Sigmoid colon (tissue), 4 donors: Measurements from ENCODE around the gene PRICKLE3.

Experiments used
- CTCF ChIP-seq, 4 experiments: fragments of 450-650 bp in 3 of 4; fragments of 200-600 bp in 1 of 4; IDR thresholded peaks; one replicate each; pipeline ENCODE4 v1.5.1; 2016 to 2019; ENCODE audit warnings: antibody characterized with exemption in 4 of 4, mild to moderate bottlenecking in 3 of 4, moderate library complexity in 2 of 4
- POLR2A ChIP-seq, 2 donors: fragments of 450-650 bp; IDR thresholded peaks; one replicate each; pipeline ENCODE4 v1.6.1; 2016; ENCODE audit warnings: antibody characterized with exemption in 2 of 2, mild to moderate bottlenecking in 2 of 2, moderate library complexity in 2 of 2
- POLR2AphosphoS5 ChIP-seq, 4 donors: sonication (generic); formaldehyde crosslinking; IDR thresholded peaks; one replicate each; pipeline ENCODE4 v1.6.1; 2017; ENCODE audit warnings: antibody characterized with exemption in 4 of 4

DNA sequence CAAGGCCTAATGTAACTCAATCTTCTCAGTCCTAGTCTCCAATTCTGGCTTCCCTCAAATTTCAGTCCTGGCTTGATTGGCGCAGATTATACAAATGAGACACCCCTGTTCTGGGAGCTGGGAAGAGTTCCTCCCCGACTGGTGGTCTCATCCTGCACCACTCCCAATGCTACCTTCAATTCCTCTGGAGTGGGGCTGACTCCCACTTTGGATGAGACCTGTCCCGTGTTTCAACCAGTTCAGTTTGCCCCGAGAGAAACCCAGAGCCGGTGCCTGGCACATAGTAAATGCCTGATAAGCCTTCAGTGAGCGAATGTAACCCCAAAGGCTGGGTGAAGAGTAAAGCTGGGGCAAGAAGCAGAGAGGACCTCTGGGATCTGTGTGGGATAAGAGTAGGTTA, 17.8 kb upstream of the PRICKLE3 start:
- TF ChIP-seq CTCF (IDR thresholded peaks at IDR 0.05) (no peak), POLR2AphosphoS5 (IDR thresholded peaks at IDR 0.05) (no peak), POLR2A (IDR thresholded peaks at IDR 0.05) (no peak)
